Measurements from ENCODE around the gene PLXNA4.

PLXNA4 gene

GRCh38 chr7:132290021-132290420, 286.2 kb downstream of the PLXNA4 start:
- TF ChIP-seq, protein P1, sequence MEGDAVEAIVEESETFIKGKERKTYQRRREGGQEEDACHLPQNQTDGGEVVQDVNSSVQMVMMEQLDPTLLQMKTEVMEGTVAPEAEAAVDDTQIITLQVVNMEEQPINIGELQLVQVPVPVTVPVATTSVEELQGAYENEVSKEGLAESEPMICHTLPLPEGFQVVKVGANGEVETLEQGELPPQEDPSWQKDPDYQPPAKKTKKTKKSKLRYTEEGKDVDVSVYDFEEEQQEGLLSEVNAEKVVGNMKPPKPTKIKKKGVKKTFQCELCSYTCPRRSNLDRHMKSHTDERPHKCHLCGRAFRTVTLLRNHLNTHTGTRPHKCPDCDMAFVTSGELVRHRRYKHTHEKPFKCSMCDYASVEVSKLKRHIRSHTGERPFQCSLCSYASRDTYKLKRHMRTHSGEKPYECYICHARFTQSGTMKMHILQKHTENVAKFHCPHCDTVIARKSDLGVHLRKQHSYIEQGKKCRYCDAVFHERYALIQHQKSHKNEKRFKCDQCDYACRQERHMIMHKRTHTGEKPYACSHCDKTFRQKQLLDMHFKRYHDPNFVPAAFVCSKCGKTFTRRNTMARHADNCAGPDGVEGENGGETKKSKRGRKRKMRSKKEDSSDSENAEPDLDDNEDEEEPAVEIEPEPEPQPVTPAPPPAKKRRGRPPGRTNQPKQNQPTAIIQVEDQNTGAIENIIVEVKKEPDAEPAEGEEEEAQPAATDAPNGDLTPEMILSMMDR (IDR thresholded peaks at IDR 0.05; ENCODE audit: low read depth, low read length, missing control alignments) = no peak
- no peak overlapping the region for H3K4me3 ChIP-seq (ENCODE audit: low read depth, low read length)
- DNase-seq (ENCODE audit: low read depth) = no peak

GRCh38 chr7:132286836-132287235, 289.4 kb downstream of the PLXNA4 start:
- TF ChIP-seq, protein P1 (IDR thresholded peaks at IDR 0.05; ENCODE audit: low read depth, low read length, missing control alignments) = no peak
- H3K4me3 ChIP-seq (ENCODE audit: low read depth, low read length) = no peak overlapping the region
- DNase-seq (ENCODE audit: low read depth) = no peak

DNA sequence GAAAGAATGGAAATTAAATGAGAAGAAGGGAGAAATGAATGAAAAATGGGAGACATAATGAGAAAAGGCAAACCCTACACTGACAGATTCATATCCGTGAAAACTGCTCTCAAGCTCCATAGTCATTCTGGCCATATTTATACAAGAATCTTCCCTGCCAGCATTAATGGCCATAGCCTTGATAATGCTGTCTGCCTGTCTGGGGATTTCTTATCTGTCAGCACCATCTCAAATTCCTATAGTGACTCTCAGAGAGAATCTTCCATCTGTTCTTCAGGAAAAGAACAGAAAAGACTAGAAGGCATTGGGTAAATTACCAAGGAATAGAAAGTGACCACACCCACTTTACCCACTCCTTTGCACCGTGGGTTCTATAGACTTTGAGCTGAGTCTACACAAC, 295.9 kb downstream of the PLXNA4 start:
- DNase-seq (ENCODE audit: low read depth) = no peak
- TF ChIP-seq, protein P1 (IDR thresholded peaks at IDR 0.05; ENCODE audit: low read depth, low read length, missing control alignments) = no peak
- no peak overlapping the region for H3K4me3 ChIP-seq (ENCODE audit: low read depth, low read length)

- no peak for DNase-seq (ENCODE audit: low read depth)
- TF ChIP-seq, protein P1 (IDR thresholded peaks at IDR 0.05; ENCODE audit: low read depth, low read length, missing control alignments) = no peak
- H3K4me3 ChIP-seq (ENCODE audit: low read depth, low read length) = no peak overlapping the region
These were observed 296.6 kb downstream of the PLXNA4 start for GRCh38 chr7:132279718-132280117.

- TF ChIP-seq, protein P1 (IDR thresholded peaks at IDR 0.05; ENCODE audit: low read depth, low read length, missing control alignments) = no peak
These were observed 299.1 kb downstream of the PLXNA4 start for GRCh38 chr7:132276976-132277725.

GRCh38 chr7:132276234-132276630, 300.0 kb downstream of the PLXNA4 start:
- TF ChIP-seq, protein P1 (IDR thresholded peaks at IDR 0.05; ENCODE audit: low read depth, low read length, missing control alignments) = no peak
- no peak overlapping the region for H3K4me3 ChIP-seq (ENCODE audit: low read depth, low read length)
- no peak for DNase-seq (ENCODE audit: low read depth)

More at GRCh38 chr7:132276976-132277725, 299.1 kb downstream of the PLXNA4 start:
- H3K4me3 ChIP-seq (ENCODE audit: low read depth, low read length) = no peak overlapping the region
- DNase-seq (ENCODE audit: low read depth) = no peak
